GDM1 (cell line): Measurements from ENCODE around the gene TMEM151B.
"Not testable (repeated sequence)": the region's sequence is repeated elsewhere in the genome, so short reads cannot be mapped to it uniquely, and the experiment has no call there.

Experiments used
- DNase-seq: peaks from one replicate; lab custom pipeline; 2025; lab: John Stamatoyannopoulos, UW

The TMEM151B gene

GRCh38 chr6:44269921-44270525, at the start of gene TMEM151B:
TMEM151B (plus strand) TSS chr6:44270450; CDS start chr6:44270743, 293 bp downstream.
- DNase-seq: no peak

GRCh38 chr6:44220913-44221290, 49.3 kb upstream of the TMEM151B start:
- no peak for DNase-seq

- DNase-seq: peak; percentile 62
Observed at GRCh38 chr6:44221291-44221960, 48.8 kb upstream of the TMEM151B start.

- no peak for DNase-seq
Observed at GRCh38 chr6:44221961-44222335, 48.3 kb upstream of the TMEM151B start.

GRCh38 chr6:44222486-44223318, 47.5 kb upstream of the TMEM151B start:
- DNase-seq: no peak

- peak; percentile 70 for DNase-seq
Observed at GRCh38 chr6:44223319-44224028, 46.8 kb upstream of the TMEM151B start, which contains the start of gene SLC29A1. SLC29A1 (plus strand) TSS chr6:44223595; CDS start chr6:44227314, 3,719 bp downstream.

GRCh38 chr6:44224029-44224964, 46.0 kb upstream of the TMEM151B start:
- no peak for DNase-seq

GRCh38 chr6:44224965-44225305, 45.3 kb upstream of the TMEM151B start:
- no peak for DNase-seq

GRCh38 chr6:44225579-44226325, 44.5 kb upstream of the TMEM151B start:
- DNase-seq: no peak

GRCh38 chr6:44226368-44227147, 43.7 kb upstream of the TMEM151B start:
- DNase-seq: no peak

- no peak for DNase-seq
Observed at GRCh38 chr6:44227148-44227793, 43.0 kb upstream of the TMEM151B start.

- no peak for DNase-seq
Observed at GRCh38 chr6:44228031-44228430, 42.2 kb upstream of the TMEM151B start.

- no peak for DNase-seq
Observed at GRCh38 chr6:44228433-44228832, 41.8 kb upstream of the TMEM151B start.

- no peak for DNase-seq
Observed at GRCh38 chr6:44228836-44229235, 41.4 kb upstream of the TMEM151B start.

GRCh38 chr6:44229376-44230033, 40.7 kb upstream of the TMEM151B start:
- DNase-seq: no peak

- no peak for DNase-seq
Observed at GRCh38 chr6:44230034-44230675, 40.1 kb upstream of the TMEM151B start.

- DNase-seq: not testable (repeated sequence)
Observed at GRCh38 chr6:44231426-44231825, 38.8 kb upstream of the TMEM151B start.
